GM21619 (cell line): ENCODE measurements around the gene IL32.
"Not testable (repeated sequence)": the region's sequence is repeated elsewhere in the genome, so short reads cannot be mapped to it uniquely, and the experiment has no call there.

Experiments used
- ATAC-seq: cut with Tn5 transposase; IDR thresholded peaks from one replicate; pipeline ENCODE4 v1.9.1; 2021; ENCODE audit not compliant: unreplicated experiment

The IL32 gene

DNA sequence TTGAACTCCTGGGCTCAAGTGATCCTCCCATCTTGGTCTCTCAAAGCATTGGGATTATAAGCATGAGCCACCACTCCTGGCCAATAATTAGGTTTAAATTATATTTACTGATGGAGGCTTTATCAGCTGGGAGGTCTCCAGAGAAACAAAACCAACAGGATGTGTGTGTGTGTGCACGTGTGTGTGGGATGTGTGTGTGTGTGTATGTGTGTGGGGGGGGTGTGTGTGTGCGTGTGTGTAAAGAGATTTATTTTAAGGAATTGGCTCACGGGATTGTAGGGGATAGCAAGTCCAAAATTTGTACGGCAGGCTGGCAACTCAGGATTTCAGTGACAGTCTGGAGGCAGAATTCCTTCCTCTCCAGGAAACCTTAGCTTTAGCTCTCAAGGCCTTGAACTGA, 14.4 kb upstream of the IL32 start:
- no peak for ATAC-seq

- no peak for ATAC-seq
These were observed 13.9 kb upstream of the IL32 start for GRCh38 chr16:3051494-3051893.

- not testable (repeated sequence) for ATAC-seq
These were observed 12.7 kb upstream of the IL32 start for GRCh38 chr16:3052571-3053329.

DNA sequence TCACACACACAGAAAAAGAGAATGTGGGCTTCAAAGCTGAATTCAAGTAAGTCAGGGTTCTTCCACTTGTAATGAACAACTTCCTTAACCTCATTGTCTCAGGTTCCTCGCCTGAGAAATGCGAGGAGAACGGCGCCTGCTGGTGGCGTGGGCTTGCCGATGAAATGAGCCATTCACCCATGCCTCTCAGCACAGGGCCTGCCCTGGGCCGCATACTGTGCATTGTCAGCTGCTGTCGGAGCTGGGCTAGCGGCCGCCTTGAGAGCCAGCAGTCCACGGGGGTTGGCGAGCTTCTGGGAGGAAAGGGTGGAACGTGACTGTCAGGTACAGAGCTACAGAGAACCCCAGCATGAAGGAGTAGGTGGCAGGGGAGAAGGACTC, 12.1 kb upstream of the IL32 start:
- not testable (repeated sequence) for ATAC-seq

- ATAC-seq: no peak
These were observed 10.3 kb upstream of the IL32 start for GRCh38 chr16:3054965-3055733.

DNA sequence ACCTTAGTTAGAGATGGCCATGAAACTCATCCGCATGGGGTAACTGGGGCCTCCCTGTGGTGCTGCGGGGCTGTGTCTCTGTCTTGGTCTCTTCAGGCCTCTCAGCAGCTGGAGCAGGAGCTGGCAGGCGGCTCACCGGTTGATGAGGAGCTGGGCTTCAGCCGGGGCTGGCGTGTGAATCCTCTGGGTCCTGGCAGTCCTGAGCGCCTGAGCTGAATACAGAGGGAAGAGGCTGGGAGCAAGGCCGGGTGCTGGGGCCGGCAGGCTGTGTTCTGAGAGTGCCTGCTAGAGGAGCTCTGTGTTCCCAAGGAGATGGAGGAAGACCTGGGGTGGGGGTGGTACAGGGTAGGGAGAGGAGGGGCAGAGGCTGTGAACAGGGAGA, 9.7 kb upstream of the IL32 start:
- ATAC-seq: not testable (repeated sequence)

- ATAC-seq: no peak
These were observed 8.9 kb upstream of the IL32 start for GRCh38 chr16:3056336-3057180.

GRCh38 chr16:3057181-3058138, 8.0 kb upstream of the IL32 start:
- ATAC-seq: no peak

DNA sequence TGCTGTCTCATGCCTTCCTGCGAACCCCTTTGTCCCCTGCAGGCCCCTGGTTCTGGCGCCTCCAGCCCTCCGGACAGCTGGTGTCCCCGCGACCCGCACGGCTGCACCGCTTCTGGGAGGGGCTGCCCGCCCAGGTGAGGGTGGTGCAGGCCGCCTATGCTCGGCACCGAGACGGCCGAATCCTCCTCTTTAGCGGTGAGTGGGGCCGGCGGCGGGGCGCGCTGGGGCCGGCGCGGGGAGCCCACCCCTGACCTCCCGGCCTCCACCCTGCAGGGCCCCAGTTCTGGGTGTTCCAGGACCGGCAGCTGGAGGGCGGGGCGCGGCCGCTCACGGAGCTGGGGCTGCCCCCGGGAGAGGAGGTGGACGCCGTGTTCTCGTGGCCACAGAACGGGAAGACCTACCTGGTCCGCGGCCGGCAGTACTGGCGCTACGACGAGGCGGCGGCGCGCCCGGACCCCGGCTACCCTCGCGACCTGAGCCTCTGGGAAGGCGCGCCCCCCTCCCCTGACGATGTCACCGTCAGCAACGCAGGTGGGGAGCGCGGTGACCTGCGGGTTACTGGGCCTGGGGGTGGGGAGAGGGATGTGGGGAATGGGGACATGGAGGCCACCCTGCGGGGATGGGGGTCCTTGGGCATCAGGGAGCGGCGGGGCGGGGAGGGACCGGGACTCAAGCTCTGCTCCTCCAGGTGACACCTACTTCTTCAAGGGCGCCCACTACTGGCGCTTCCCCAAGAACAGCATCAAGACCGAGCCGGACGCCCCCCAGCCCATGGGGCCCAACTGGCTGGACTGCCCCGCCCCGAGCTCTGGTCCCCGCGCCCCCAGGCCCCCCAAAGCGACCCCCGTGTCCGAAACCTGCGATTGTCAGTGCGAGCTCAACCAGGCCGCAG, 7.1 kb upstream of the IL32 start:
- ATAC-seq: peak; percentile 28

- peak; percentile 60 for ATAC-seq
These were observed 6.3 kb upstream of the IL32 start for GRCh38 chr16:3059041-3059722.

GRCh38 chr16:3059723-3060242, 5.7 kb upstream of the IL32 start:
- ATAC-seq: no peak

DNA sequence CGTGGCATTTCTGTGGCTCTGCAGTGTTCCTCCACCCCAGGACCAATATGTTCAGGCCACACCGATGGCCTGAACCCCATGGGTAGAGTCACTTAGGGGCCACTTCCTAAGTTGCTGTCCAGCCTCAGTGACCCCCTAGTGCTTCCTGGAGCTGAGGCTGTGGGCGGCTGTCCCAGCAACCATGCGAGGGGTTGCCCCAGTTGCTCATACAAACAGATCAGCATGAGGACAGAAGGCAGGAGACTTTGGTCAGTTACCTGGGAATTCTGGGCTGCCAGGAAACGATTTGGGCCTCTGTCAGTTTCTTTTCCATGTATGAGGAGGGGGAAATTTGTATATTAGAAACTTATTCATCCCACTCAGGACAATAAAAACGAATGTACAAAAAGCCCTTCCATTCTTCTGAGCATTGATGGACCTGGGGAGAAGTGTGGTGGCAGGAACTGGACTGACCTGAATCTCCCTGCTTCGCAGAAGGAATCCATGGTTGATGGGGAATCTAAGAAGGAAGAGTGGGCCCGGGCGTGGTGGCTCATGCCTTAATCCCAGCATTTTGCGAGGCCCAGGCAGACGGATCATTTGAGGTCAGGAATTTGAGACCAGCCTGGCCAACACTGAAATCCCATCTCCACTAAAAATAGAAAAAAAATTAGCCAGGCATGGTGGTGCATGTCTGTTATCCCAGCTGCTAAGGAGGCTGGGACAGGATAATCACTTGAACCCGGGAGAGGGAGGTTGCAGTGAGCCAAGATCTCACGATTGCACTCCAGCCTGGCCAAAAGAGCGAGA, 4.9 kb upstream of the IL32 start:
- ATAC-seq: no peak

DNA sequence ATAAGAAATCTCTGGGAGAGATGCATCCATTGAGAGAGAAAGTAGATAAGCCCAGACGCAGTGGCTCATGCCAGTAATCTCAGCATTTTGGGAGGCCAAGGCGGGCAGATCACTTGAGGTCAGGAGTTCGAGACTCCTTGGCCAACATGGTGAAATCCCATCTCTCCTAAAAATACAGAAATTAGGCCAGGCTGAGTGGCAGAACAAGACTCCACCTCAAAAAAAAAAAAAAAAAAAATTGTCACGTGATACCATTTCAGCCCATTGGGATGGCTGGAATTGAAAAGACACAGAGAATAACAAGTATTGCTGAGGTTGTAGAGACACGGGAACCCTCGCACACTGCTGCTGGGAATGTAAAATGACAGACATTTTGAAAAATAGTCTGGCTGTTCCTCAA, 2.9 kb upstream of the IL32 start:
- ATAC-seq: no peak

DNA sequence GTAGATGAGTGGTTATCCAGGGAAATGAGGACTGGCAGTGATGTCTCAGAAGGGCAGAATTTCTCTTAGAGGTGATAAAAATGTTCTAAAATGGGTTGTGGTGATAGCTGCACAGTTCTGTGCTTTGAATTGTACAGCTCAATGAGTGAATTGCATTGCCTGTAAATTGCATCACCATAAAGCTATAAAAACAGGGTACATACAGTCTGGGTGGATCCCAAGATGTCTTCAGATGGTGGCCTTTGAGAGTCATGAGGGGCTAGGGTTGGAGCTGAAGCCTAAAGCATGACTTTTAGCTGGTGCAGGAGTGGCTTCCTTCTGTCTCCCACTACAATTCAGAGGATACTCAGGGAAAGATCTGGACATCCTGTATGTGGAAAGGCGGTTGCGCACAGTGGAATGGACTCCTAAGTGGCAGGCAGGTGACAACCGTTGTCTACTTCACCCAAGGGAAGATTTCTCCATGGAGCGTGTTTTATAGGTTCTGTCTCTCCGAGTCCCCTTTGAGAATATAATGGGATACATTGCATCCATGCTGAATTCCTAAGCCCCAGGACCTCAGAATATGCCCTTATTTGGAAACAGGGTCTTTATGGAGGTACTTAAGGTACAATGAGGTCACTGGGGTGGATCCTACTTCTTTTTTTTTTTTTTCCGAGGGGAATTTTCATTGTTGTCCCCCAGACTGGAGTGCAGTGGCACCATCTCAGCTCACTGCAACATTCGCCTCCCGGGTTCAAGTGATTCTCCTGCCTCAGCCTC, 1.6 kb upstream of the IL32 start:
- ATAC-seq: no peak

- ATAC-seq: no peak
These were observed 451 bp downstream of the IL32 start for GRCh38 chr16:3065742-3066439.

- ATAC-seq: no peak
These were observed 954 bp downstream of the IL32 start for GRCh38 chr16:3066440-3066748.

DNA sequence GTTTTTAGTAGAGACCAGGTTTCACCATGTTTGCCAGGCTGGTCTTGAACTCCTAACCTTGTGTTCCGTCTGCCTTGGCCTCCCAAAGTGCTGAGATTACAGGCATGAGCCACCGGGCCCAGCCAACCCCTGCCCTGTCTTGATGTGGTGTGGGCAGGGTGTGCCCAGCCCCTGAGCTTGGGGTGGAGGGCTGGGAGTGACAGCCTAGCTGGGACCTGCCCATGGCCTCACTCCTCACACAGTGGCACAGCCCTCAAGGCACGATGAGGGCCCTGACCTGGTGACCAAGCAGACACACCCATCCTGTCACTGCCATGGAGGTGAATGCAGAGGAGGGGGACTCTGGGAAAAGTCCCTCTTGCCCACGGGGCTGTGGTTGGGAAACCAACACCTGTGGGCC, 3.0 kb downstream of the IL32 start:
- ATAC-seq: no peak
